Measurements from ENCODE around the gene TRIM15. TPM values are rescaled to one million over a fixed set of nuclear protein-coding genes. Genes with fewer than 3 reads are reported as not detected.
"Not testable (repeated sequence)": the region's sequence is repeated elsewhere in the genome, so short reads cannot be mapped to it uniquely, and the experiment has no call there.

The TRIM15 gene
- total RNA-seq, 1 experiment from 2014 or later: 0.04 TPM

- DNase-seq (ENCODE audit: low spot score): no peak
These were observed 35.1 kb downstream of the TRIM15 start for GRCh38 chr6:30198166-30199084.

- DNase-seq (ENCODE audit: low spot score): no peak
These were observed 37.4 kb downstream of the TRIM15 start for GRCh38 chr6:30200551-30201281.

GRCh38 chr6:30202366-30202765, 39.0 kb downstream of the TRIM15 start:
- DNase-seq (ENCODE audit: low spot score): no peak

GRCh38 chr6:30204116-30204515, 40.8 kb downstream of the TRIM15 start:
- DNase-seq (ENCODE audit: low spot score): no peak

GRCh38 chr6:30206152-30206551, 42.8 kb downstream of the TRIM15 start:
- no peak for DNase-seq (ENCODE audit: low spot score)

GRCh38 chr6:30206799-30207618, 43.7 kb downstream of the TRIM15 start:
- DNase-seq (ENCODE audit: low spot score): no peak

GRCh38 chr6:30207619-30208295, 44.4 kb downstream of the TRIM15 start:
- DNase-seq (ENCODE audit: low spot score): no peak

- no peak for DNase-seq (ENCODE audit: low spot score)
These were observed 48.0 kb downstream of the TRIM15 start for GRCh38 chr6:30211306-30211705.

GRCh38 chr6:30211899-30212298, 48.6 kb downstream of the TRIM15 start:
- DNase-seq (ENCODE audit: low spot score): no peak

GRCh38 chr6:30212865-30213666, 49.7 kb downstream of the TRIM15 start, which contains the start of gene TRIM26:
Gene TRIM26 (minus strand): TSS chr6:30213406. CDS start chr6:30199103, 14,303 bp downstream.
- DNase-seq (ENCODE audit: low spot score): peak; percentile 94

GRCh38 chr6:30213667-30213956, 50.3 kb downstream of the TRIM15 start:
- DNase-seq (ENCODE audit: low spot score): no peak

GRCh38 chr6:30213957-30214656, 50.8 kb downstream of the TRIM15 start:
- peak; percentile 66 for DNase-seq (ENCODE audit: low spot score)

GRCh38 chr6:30214657-30214982, 51.3 kb downstream of the TRIM15 start:
- no peak for DNase-seq (ENCODE audit: low spot score)

GRCh38 chr6:30216096-30216495, 52.8 kb downstream of the TRIM15 start:
- no peak for DNase-seq (ENCODE audit: low spot score)

- DNase-seq (ENCODE audit: low spot score): peak; percentile 44
These were observed 55.9 kb downstream of the TRIM15 start for GRCh38 chr6:30219244-30219643.

- not testable (repeated sequence) for DNase-seq (ENCODE audit: low spot score)
These were observed 58.0 kb downstream of the TRIM15 start for GRCh38 chr6:30221395-30221794.

- not testable (repeated sequence) for DNase-seq (ENCODE audit: low spot score)
These were observed 58.6 kb downstream of the TRIM15 start for GRCh38 chr6:30221956-30222355.

Measured in H4 (cell line).